Fibroblast of skin of abdomen (primary cell): Measurements from ENCODE around the gene CLMP.

Experiments used
- DNase-seq: peaks from one replicate; pipeline ENCODE4 v3.0.0-alpha.2; 2013

Gene CLMP

GRCh38 chr11:123054301-123055065 lies 140.6 kb downstream of the CLMP start:
- peak; percentile 70 for DNase-seq

GRCh38 chr11:123052901-123053721 lies 141.9 kb downstream of the CLMP start:
- DNase-seq = no peak

- no peak for DNase-seq
Measured at GRCh38 chr11:123051634-123052033, 143.4 kb downstream of the CLMP start.

- DNase-seq = no peak
Measured at GRCh38 chr11:123051146-123051545, 143.9 kb downstream of the CLMP start.

GRCh38 chr11:123047947-123048293 lies 147.1 kb downstream of the CLMP start:
- DNase-seq = no peak

- DNase-seq = no peak
Measured at GRCh38 chr11:123047266-123047946, 147.6 kb downstream of the CLMP start.

GRCh38 chr11:123046473-123047259 lies 148.4 kb downstream of the CLMP start:
- no peak for DNase-seq

GRCh38 chr11:123045101-123045500 lies 149.9 kb downstream of the CLMP start:
- DNase-seq = no peak

GRCh38 chr11:123041185-123041584 lies 153.9 kb downstream of the CLMP start:
- DNase-seq = no peak

- no peak for DNase-seq
Measured at GRCh38 chr11:123040111-123040432, 155.0 kb downstream of the CLMP start.

GRCh38 chr11:123035831-123036230 lies 159.2 kb downstream of the CLMP start:
- DNase-seq = no peak

- no peak for DNase-seq
Measured at GRCh38 chr11:123034597-123034996, 160.5 kb downstream of the CLMP start.

GRCh38 chr11:123033895-123034294 lies 161.2 kb downstream of the CLMP start:
- DNase-seq = no peak

- no peak for DNase-seq
Measured at GRCh38 chr11:123030517-123030916, 164.5 kb downstream of the CLMP start.

- peak; percentile 55 for DNase-seq
Measured at GRCh38 chr11:123020968-123021367, 174.1 kb downstream of the CLMP start.
